Mammary microvascular endothelial cell (primary cell): Measurements from ENCODE around the gene PCNA. TPM values are rescaled to one million over a fixed set of nuclear protein-coding genes. Genes with fewer than 3 reads are reported as not detected.

Experiments
- total RNA-seq: library from RNA; depleted of rRNA; stranded (reverse); fragments of >200 nt; gene quantifications from 2 replicates; pipeline ENCODE4 v1.2.3, GENCODE V29; 2015

The PCNA gene
- total RNA-seq, result 276 and 313 TPM in 2 replicates

GRCh38 chr20:5119435-5120184, at the start of gene PCNA:
PCNA (minus strand) TSS chr20:5119958; CDS start chr20:5119798, 160 bp downstream.

GRCh38 chr20:5126512-5127203, 6.9 kb upstream of the PCNA start, which contains the start of gene CDS2:
CDS2 (plus strand) TSS chr20:5127008; CDS start chr20:5127093, 85 bp downstream.

Other genes with a start within 250 kb of the PCNA start
- gene SLC23A2, start 118.4 kb downstream of the PCNA start, total RNA-seq, result 10.2 and 11.6 TPM in 2 replicates
- gene TMEM230, start 6.9 kb downstream of the PCNA start, total RNA-seq, result 103 and 113 TPM in 2 replicates
- 44.1 and 57.4 TPM in 2 replicates for gene CDS2, start 7.0 kb upstream of the PCNA start, total RNA-seq
- not detected in 2 replicates for gene PROKR2, start 197.0 kb upstream of the PCNA start, total RNA-seq